ENCODE results near the gene SEMA5B. TPM values are rescaled to one million over a fixed set of nuclear protein-coding genes. Genes with fewer than 3 reads are reported as not detected.

SEMA5B gene
- total RNA-seq, 3 donors from 2014 or later: 0.34 to 0.89 (median 0.35) TPM

DNA sequence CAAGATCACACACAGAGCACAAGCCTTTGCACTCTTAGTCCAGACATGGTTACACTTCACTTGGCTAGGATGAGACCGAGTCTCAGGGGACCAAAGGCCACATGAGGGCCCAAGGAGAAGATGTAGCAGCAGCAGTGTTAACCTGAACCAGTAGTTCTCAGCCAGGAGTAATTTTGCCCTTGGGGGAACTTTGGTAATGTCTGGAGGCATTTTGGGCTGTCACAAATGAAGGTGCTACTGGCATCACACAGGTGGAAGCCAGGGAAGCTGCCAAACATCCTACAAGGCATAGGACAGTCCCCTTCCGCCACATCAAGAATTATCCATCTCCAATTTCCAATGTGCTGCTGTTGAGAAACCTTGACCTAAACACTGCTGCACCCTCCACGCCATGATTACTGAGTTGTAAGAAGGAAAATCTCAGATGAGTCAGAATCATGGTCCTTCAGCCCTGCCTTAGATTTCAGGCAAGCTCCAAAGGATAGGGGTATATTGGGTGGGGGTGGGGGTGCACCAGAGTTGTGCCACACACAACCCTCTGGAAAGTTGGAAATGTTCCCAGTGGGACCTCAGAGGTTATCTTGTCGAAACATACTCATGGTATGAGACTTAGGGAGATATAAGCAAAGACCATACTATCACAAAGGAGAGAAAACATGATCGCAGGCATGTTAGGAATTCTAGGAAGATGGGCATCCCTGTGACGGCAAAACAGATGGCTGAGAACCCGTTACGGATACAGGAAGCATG lies 36.2 kb downstream of the SEMA5B start:
- DNase-seq (no peak), ATAC-seq (no peak)
- no peaks in the 10 kb centered on the region for H3K4me1 ChIP-seq (ENCODE audit: low read depth)
- H3K36me3 ChIP-seq (ENCODE audit: low read depth): no peaks in the 10 kb centered on the region
- TF ChIP-seq, protein P1, sequence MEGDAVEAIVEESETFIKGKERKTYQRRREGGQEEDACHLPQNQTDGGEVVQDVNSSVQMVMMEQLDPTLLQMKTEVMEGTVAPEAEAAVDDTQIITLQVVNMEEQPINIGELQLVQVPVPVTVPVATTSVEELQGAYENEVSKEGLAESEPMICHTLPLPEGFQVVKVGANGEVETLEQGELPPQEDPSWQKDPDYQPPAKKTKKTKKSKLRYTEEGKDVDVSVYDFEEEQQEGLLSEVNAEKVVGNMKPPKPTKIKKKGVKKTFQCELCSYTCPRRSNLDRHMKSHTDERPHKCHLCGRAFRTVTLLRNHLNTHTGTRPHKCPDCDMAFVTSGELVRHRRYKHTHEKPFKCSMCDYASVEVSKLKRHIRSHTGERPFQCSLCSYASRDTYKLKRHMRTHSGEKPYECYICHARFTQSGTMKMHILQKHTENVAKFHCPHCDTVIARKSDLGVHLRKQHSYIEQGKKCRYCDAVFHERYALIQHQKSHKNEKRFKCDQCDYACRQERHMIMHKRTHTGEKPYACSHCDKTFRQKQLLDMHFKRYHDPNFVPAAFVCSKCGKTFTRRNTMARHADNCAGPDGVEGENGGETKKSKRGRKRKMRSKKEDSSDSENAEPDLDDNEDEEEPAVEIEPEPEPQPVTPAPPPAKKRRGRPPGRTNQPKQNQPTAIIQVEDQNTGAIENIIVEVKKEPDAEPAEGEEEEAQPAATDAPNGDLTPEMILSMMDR (IDR thresholded peaks at IDR 0.05): no peak
- no peaks in the 10 kb centered on the region for H3K9me3 ChIP-seq
- intact Hi-C loops (cut with DNase I, micrococcal nuclease): no loop called here
- no peak overlapping the region for H3K4me3 ChIP-seq

DNA sequence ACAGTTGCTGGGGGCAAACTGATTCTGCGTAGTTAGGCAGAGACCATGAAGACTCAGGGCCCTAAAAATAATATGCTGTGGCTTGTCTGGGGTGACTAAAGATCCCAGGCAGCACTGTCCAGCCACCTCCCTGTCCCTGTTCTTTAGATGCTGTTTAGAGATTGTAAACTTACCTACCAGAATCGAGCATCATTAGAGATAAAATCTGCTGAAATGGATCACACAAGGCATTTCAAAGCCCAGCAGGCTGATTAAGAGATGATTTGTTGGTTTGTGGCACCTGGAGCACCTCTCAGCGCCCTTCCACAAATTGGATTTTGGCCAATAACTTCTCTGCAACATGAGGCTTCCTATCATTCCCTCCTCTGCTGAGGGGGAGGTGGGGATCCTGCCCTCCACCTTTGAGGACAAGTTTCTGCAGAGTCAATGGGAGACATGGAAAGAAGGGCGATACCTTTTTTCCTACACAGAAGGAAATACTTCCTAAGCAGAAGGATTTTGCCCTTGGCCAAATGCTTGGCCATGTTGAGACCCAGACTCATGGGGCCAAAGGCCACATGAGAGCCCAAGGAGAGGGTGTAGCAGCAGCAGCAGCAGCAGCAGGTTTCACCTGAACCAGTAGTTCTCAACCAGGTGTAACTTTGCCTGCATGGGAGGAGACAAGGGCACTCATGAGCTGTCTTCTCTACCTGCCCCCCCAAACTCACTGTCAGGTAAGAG lies 37.5 kb downstream of the SEMA5B start:
- DNase-seq: no peak
- Histone ChIP-seq H3K36me3 (ENCODE audit: low read depth) (no peaks in the 10 kb centered on the region), H3K4me1 (ENCODE audit: low read depth) (no peaks in the 10 kb centered on the region), H3K4me3 (no peak overlapping the region), H3K9me3 (no peaks in the 10 kb centered on the region)
- intact Hi-C loops (cut with DNase I, micrococcal nuclease): no loop called here
- ATAC-seq: no peak
- TF ChIP-seq, protein P1 (IDR thresholded peaks at IDR 0.05): no peak

DNA sequence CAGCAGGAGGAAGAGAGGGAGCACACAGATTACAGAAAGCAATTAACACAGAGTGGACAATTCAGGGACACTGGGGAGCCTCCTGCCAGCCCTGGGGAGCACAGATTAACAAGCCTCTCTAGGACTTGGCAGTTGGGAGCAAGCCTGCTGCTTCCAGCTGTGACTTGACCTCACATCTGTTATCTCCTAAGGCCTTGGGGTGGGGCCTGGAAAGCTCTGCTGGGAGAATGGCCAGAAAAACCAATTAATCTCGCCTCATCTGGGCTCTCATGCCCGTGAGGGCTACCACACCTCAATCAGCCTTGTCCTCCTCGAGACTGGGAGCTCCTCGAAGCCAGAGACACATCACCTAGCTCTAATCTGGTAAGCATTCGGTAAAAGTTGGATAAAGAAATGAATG lies 39.1 kb downstream of the SEMA5B start:
- intact Hi-C loops (cut with DNase I, micrococcal nuclease): no loop called here
- no peak for ATAC-seq
- DNase-seq: no peak
- Histone ChIP-seq H3K9me3 (no peaks in the 10 kb centered on the region), H3K4me1 (ENCODE audit: low read depth) (peaks cover under 1% of the 10 kb centered on the region), H3K36me3 (ENCODE audit: low read depth) (no peaks in the 10 kb centered on the region), H3K4me3 (no peak overlapping the region)
- TF ChIP-seq, protein P1 (IDR thresholded peaks at IDR 0.05): no peak

DNA sequence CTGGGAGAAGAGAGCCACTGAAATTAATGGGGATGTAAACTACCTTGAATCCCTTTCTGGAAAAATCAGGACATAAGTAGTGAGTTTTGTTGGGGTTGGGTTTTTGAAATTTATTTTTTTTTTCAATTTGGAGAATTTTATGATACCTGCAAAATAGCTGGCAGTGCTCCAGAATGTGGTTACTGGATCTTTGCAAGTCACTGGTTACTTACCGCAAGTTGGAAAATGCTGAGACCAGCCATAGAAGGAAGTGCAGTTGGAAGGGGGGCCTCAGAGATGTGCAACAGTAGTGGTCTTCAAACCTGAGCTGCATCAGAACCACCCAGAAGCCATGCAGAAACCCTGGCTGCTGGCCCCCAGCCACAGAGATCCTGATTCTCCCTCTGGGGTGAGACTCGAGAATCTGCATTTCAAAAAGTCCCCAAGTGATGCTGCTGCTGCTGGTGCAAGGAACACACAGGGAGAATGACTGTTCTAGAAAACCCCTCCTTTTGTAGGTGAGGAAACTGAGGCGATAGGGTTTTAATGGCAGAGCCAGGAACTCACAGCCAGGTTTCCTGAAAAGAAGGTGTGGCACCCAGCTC lies 39.7 kb downstream of the SEMA5B start:
- Histone ChIP-seq H3K36me3 (ENCODE audit: low read depth) (no peaks in the 10 kb centered on the region), H3K4me3 (no peak overlapping the region), H3K9me3 (no peaks in the 10 kb centered on the region), H3K4me1 (ENCODE audit: low read depth) (peaks cover 7% of the 10 kb centered on the region)
- intact Hi-C loops (cut with DNase I, micrococcal nuclease): no loop called here
- TF ChIP-seq, protein P1 (IDR thresholded peaks at IDR 0.05): no peak
- DNase-seq: no peak
- ATAC-seq: no peak

DNA sequence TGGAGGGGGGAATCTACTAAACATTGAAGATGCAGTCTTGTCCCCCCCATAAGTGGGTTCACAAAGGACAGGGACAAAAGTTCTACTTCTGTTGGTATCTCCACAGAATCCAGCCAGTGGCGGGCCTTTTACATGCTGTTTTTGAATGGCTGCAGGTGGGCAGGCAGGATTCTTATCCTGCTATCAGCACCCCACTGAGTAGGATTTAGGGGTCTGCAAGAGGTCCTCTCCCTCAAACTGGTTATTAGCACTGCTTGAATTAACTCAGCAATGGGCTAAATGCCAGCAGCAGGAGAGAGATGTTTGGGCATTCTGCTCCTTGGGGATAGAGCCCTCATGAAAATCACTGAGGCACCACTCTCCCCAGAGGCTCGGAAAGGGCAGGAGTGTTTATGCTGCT lies 40.3 kb downstream of the SEMA5B start:
- Histone ChIP-seq H3K36me3 (ENCODE audit: low read depth) (no peaks in the 10 kb centered on the region), H3K9me3 (no peaks in the 10 kb centered on the region), H3K4me3 (no peak overlapping the region), H3K4me1 (ENCODE audit: low read depth) (peaks cover 8% of the 10 kb centered on the region)
- intact Hi-C loops (cut with DNase I, micrococcal nuclease): no loop called here
- ATAC-seq (no peak), DNase-seq (no peak)
- TF ChIP-seq, protein P1 (IDR thresholded peaks at IDR 0.05): no peak
